ENCODE measurements around the gene VWC2L. TPM values are rescaled to one million over a fixed set of nuclear protein-coding genes. Genes with fewer than 3 reads are reported as not detected.

VWC2L gene
- total RNA-seq, 1 experiment from 2014 or later = not detected

DNA sequence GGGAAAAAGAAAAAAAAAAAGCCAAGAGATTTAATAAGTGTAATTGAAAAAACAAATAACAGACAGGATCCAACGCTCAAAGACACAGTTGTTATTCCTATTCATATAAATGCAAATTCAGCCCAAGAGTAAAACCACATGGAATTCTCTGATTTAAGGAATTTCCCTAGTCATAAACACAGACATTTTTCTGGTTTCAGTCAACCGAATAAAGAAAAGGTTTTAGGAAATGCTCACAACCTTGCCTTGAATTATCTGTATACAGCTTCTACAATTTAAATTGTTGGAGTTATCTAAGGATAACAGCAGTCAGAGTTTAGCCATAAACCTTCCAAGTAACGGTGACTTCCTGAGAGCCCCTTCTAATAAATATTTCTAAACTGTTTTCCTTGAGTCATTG is 122.7 kb downstream of the VWC2L start:
- H3F3A ChIP-seq (ENCODE audit: insufficient read depth, low read depth) = no peaks in the 10 kb centered on the region
- H3K4me3 ChIP-seq = no peak overlapping the region
- intact Hi-C loops (cut with micrococcal nuclease; ENCODE audit: unreplicated experiment) = no loop called here
- H3K4me1 ChIP-seq (replicated peaks; ENCODE audit: insufficient read depth) = no peaks in the 10 kb centered on the region
- CTCF ChIA-PET = no interaction called here
- H3K79me2 ChIP-seq (ENCODE audit: low read depth) = no peaks in the 10 kb centered on the region
- no peaks in the 10 kb centered on the region for H3K9me2 ChIP-seq (ENCODE audit: insufficient read depth)
- DNase-seq = no peak
- BruUV-seq (replicated peaks) = no TSS peak
- H3K27ac ChIP-seq = no peak overlapping the region
- no peaks in the 10 kb centered on the region for H3K27me3 ChIP-seq (ENCODE audit: insufficient read depth, low read depth)
- no peaks in the 10 kb centered on the region for H3K36me3 ChIP-seq (ENCODE audit: low read depth)
- TF ChIP-seq EZH2 (IDR thresholded peaks at IDR 0.05; ENCODE audit: low read depth) = no peak
- no peak for TF ChIP-seq CTCF (conservative IDR thresholded peaks at IDR 0.05)
- H2AFZ ChIP-seq = 0 out of 2 replicates have a peak overlapping the region, but pooled peaks have one; percentile 2
- no peaks in the 10 kb centered on the region for H4K20me1 ChIP-seq (ENCODE audit: insufficient read depth)
- no peaks in the 10 kb centered on the region; the same call in 1 of the 2 replicates for H3K9me3 ChIP-seq (ENCODE audit: insufficient read depth, low read depth)
- no peak overlapping the region for H3K4me2 ChIP-seq
- POLR2A ChIA-PET (ENCODE audit: unreplicated experiment) = no interaction called here

- no peak overlapping the region for H3K27ac ChIP-seq
- H3K36me3 ChIP-seq (ENCODE audit: low read depth) = no peaks in the 10 kb centered on the region
- no peaks in the 10 kb centered on the region for H3F3A ChIP-seq (ENCODE audit: insufficient read depth, low read depth)
- H4K20me1 ChIP-seq (ENCODE audit: insufficient read depth) = no peaks in the 10 kb centered on the region
- H3K9me2 ChIP-seq (ENCODE audit: insufficient read depth) = no peaks in the 10 kb centered on the region
- no peaks in the 10 kb centered on the region for H3K9me3 ChIP-seq (ENCODE audit: insufficient read depth, low read depth)
- no peaks in the 10 kb centered on the region for H3K79me2 ChIP-seq (ENCODE audit: low read depth)
- CTCF ChIA-PET = no interaction called here
- intact Hi-C loops (cut with micrococcal nuclease; ENCODE audit: unreplicated experiment) = no loop called here
- DNase-seq = no peak
- no peak overlapping the region for H3K4me3 ChIP-seq
- POLR2A ChIA-PET (ENCODE audit: unreplicated experiment) = interaction anchor here (0.6 kb wide), 2 partner anchors 95 to 340 kb away, joined by 3 to 13 read pairs; no protein-coding TSS in a partner anchor
- no peaks in the 10 kb centered on the region for H3K27me3 ChIP-seq (ENCODE audit: insufficient read depth, low read depth)
- no peak for TF ChIP-seq EZH2 (IDR thresholded peaks at IDR 0.05; ENCODE audit: low read depth)
- no peak for TF ChIP-seq CTCF (conservative IDR thresholded peaks at IDR 0.05)
- H3K4me2 ChIP-seq = no peak overlapping the region
- no TSS peak for BruUV-seq (replicated peaks)
- H3K4me1 ChIP-seq (replicated peaks; ENCODE audit: insufficient read depth) = no peaks in the 10 kb centered on the region
- no peak overlapping the region for H2AFZ ChIP-seq
These were observed 125.8 kb downstream of the VWC2L start for GRCh38 chr2:214536625-214537024.

DNA sequence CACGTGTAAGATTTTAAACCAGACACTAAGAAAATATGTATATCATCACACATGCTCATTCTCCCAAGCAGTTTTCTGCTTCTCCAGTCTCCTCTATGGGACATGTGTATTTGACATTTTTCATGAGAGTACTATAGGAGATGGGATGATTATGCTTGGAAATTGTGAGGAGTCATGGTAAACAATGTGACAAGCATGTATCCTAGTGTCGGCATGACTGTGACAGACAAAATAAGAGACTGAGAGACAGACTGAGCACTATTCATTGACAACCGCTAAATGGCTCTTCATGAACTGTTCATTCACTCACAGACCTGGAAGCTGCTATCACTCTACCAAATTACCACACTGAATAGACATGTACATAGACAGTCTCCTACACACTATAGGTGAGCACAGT is 127.1 kb downstream of the VWC2L start:
- no peaks in the 10 kb centered on the region for H3K9me3 ChIP-seq (ENCODE audit: insufficient read depth, low read depth)
- CTCF ChIA-PET = no interaction called here
- 0 out of 2 replicates have a peak, but pooled peaks cover 3% of the 10 kb centered on the region for H3K4me1 ChIP-seq (replicated peaks; ENCODE audit: insufficient read depth)
- no peaks in the 10 kb centered on the region for H3K79me2 ChIP-seq (ENCODE audit: low read depth)
- no peak overlapping the region for H3K27ac ChIP-seq
- TF ChIP-seq CTCF (conservative IDR thresholded peaks at IDR 0.05) (no peak), EZH2 (IDR thresholded peaks at IDR 0.05; ENCODE audit: low read depth) (no peak)
- no peak overlapping the region for H2AFZ ChIP-seq
- H4K20me1 ChIP-seq (ENCODE audit: insufficient read depth) = no peaks in the 10 kb centered on the region
- no peak overlapping the region for H3K4me2 ChIP-seq
- H3K27me3 ChIP-seq (ENCODE audit: insufficient read depth, low read depth) = no peaks in the 10 kb centered on the region
- H3K4me3 ChIP-seq = no peak overlapping the region
- no peaks in the 10 kb centered on the region for H3K9me2 ChIP-seq (ENCODE audit: insufficient read depth)
- POLR2A ChIA-PET (ENCODE audit: unreplicated experiment) = no interaction called here
- no peaks in the 10 kb centered on the region for H3F3A ChIP-seq (ENCODE audit: insufficient read depth, low read depth)
- no peaks in the 10 kb centered on the region for H3K36me3 ChIP-seq (ENCODE audit: low read depth)
- no TSS peak for BruUV-seq (replicated peaks)
- intact Hi-C loops (cut with micrococcal nuclease; ENCODE audit: unreplicated experiment) = no loop called here
- no peak for DNase-seq
